GM19324 (cell line): ENCODE results near the gene CACNB2.

Experiments
- ATAC-seq: cut with Tn5 transposase; IDR thresholded peaks from one replicate; pipeline ENCODE4 v1.9.1; 2021; ENCODE audit warnings: mild to moderate bottlenecking, moderate library complexity; ENCODE audit not compliant: unreplicated experiment, low FRiP score

CACNB2 gene

GRCh38 chr10:18490755-18491154 lies 350.5 kb downstream of the CACNB2 start:
- ATAC-seq: no peak

- no peak for ATAC-seq
Measured at GRCh38 chr10:18497806-18498369, 357.7 kb downstream of the CACNB2 start.

- no peak for ATAC-seq
Measured at GRCh38 chr10:18498998-18499397, 358.8 kb downstream of the CACNB2 start.

GRCh38 chr10:18500576-18500975 lies 360.4 kb downstream of the CACNB2 start:
- ATAC-seq: no peak

GRCh38 chr10:18501198-18501597 lies 361.0 kb downstream of the CACNB2 start:
- ATAC-seq: peak; percentile 93

- peak; percentile 17 for ATAC-seq
Measured at GRCh38 chr10:18501629-18502028, 361.4 kb downstream of the CACNB2 start.

- ATAC-seq: no peak
Measured at GRCh38 chr10:18504161-18504560, 363.9 kb downstream of the CACNB2 start.

GRCh38 chr10:18505456-18506118 lies 365.4 kb downstream of the CACNB2 start:
- ATAC-seq: no peak

GRCh38 chr10:18508587-18508986 lies 368.4 kb downstream of the CACNB2 start:
- no peak for ATAC-seq

- ATAC-seq: no peak
Measured at GRCh38 chr10:18514537-18514936, 374.3 kb downstream of the CACNB2 start.

- no peak for ATAC-seq
Measured at GRCh38 chr10:18516851-18517250, 376.6 kb downstream of the CACNB2 start.

- ATAC-seq: no peak
Measured at GRCh38 chr10:18523025-18523424, 382.8 kb downstream of the CACNB2 start.

GRCh38 chr10:18523858-18524257 lies 383.6 kb downstream of the CACNB2 start:
- ATAC-seq: no peak

GRCh38 chr10:18527687-18528086 lies 387.5 kb downstream of the CACNB2 start:
- no peak for ATAC-seq

- ATAC-seq: no peak
Measured at GRCh38 chr10:18528292-18528691, 388.1 kb downstream of the CACNB2 start.

- ATAC-seq: no peak
Measured at GRCh38 chr10:18532881-18533535, 392.8 kb downstream of the CACNB2 start.

GRCh38 chr10:18533896-18534295 lies 393.7 kb downstream of the CACNB2 start:
- no peak for ATAC-seq

GRCh38 chr10:18539335-18539734 lies 399.1 kb downstream of the CACNB2 start:
- no peak for ATAC-seq

GRCh38 chr10:18540195-18540594 lies 400.0 kb downstream of the CACNB2 start:
- ATAC-seq: no peak

- ATAC-seq: no peak
Measured at GRCh38 chr10:18542832-18543231, 402.6 kb downstream of the CACNB2 start.

GRCh38 chr10:18545621-18546305 lies 405.5 kb downstream of the CACNB2 start:
- no peak for ATAC-seq
